Spleen (tissue), 11 donors: ENCODE measurements around the gene ADIPOR2. TPM values are rescaled to one million over a fixed set of nuclear protein-coding genes. Genes with fewer than 3 reads are reported as not detected.

Source experiments
- DNase-seq: peaks from one replicate; pipeline ENCODE4 v3.0.0-alpha.2; 2020
- H3K27ac ChIP-seq, 8 donors: fragments of 200-600 bp; sonication (generic) in 7 of 8; 1 replicate in 4 of 8; 2 replicates in 4 of 8; pipeline versions ENCODE4 v1.5.0 to v1.8.0; 2016 to 2021; ENCODE audit warnings: inconsistent platforms in 4 of 8, mild to moderate bottlenecking in 4 of 8, moderate library complexity in 1 of 8
- H3K27me3 ChIP-seq, 7 donors: fragments of 200-600 bp; sonication (generic) in 6 of 7; replicated peaks in 1 of 7; 1 replicate in 4 of 7; 2 replicates in 3 of 7; pipeline versions ENCODE4 v1.5.0 to v1.8.0; 2016 to 2021; ENCODE audit warnings: inconsistent platforms in 3 of 7, mild to moderate bottlenecking in 1 of 7
- H3K36me3 ChIP-seq, 6 donors: fragments of 200-600 bp; sonication (generic) in 5 of 6; 1 replicate in 4 of 6; 2 replicates in 2 of 6; pipeline versions ENCODE4 v1.5.0 to v1.8.0; 2016 to 2021; ENCODE audit warnings: inconsistent platforms in 2 of 6
- H3K4me1 ChIP-seq, 6 donors: fragments of 200-600 bp; sonication (generic) in 5 of 6; 1 replicate in 3 of 6; 2 replicates in 3 of 6; pipeline versions ENCODE4 v1.5.0 to v1.8.0; 2016 to 2021; ENCODE audit warnings: inconsistent platforms in 3 of 6
- H3K4me3 ChIP-seq, 8 donors: fragments of 200-600 bp; sonication (generic) in 7 of 8; 1 replicate in 4 of 8; 2 replicates in 4 of 8; pipeline versions ENCODE4 v1.5.0 to v1.8.0; 2016 to 2021; ENCODE audit warnings: inconsistent platforms in 4 of 8, mild to moderate bottlenecking in 4 of 8, moderate library complexity in 2 of 8
- H3K9me3 ChIP-seq, 8 donors: fragments of 200-600 bp; sonication (generic) in 7 of 8; 1 replicate in 4 of 8; 2 replicates in 4 of 8; pipeline versions ENCODE4 v1.5.0 to v1.8.0; 2016 to 2021; ENCODE audit warnings: inconsistent platforms in 4 of 8
- POLR2A ChIP-seq, 3 donors: fragments of 450-650 bp; IDR thresholded peaks; one replicate each; pipeline ENCODE4 v1.5.1; 2017; ENCODE audit warnings: antibody characterized with exemption in 3 of 3, mild to moderate bottlenecking in 1 of 3
- POLR2AphosphoS5 ChIP-seq, 3 donors: sonication (generic); formaldehyde crosslinking; IDR thresholded peaks; one replicate each; pipeline ENCODE4 v1.5.1; 2017; ENCODE audit warnings: antibody characterized with exemption in 3 of 3
- WGBS, 5 donors: extraction: QIAGEN DNeasy Blood & Tissue Kit in 3 of 5; methylation state at CpG; one replicate each; pipeline versions ENCODE4 v1.1.5 to v1.1.7; 2013 to 2018; 5-methylcytosine and 5-hydroxymethylcytosine counted together
- intact Hi-C: fragments of 100-400 bp; cut with DNase I; formaldehyde crosslinking; loops from one replicate; pipeline ENCODE4 v1.15.0; 2023; ENCODE audit warnings: low total_unique reads
- polyA plus RNA-seq, 3 donors: library from polyadenylated mRNA; stranded (reverse); fragments of 200-250 nt; gene quantifications; one replicate each; pipeline ENCODE4 v1.2.1, GENCODE V29; 2013
- total RNA-seq, 7 donors: library from RNA; depleted of rRNA in 3 of 7; stranded (reverse); fragments of >200 nt in 3 of 7; fragmentation: NEBNext Ultra II Directional in 4 of 7; extraction: Animal tissue kit (Norgen Biotek cat#: 25700) in 4 of 7; gene quantifications; one replicate each; pipeline versions ENCODE4 v1.1.0 to v1.2.1, GENCODE V29; 2016 to 2021
- TF ChIP-seq, protein P1 (sequence below), 11 experiments: fragments of 200-600 bp in 7 of 11; fragments of 450-650 bp in 4 of 11; sonication (generic) in 4 of 11; IDR thresholded peaks in 8 of 11; conservative IDR thresholded peaks in 3 of 11; 1 replicate in 7 of 11; 2 replicates in 4 of 11; pipeline versions ENCODE4 v1.4.0 to v1.8.0; 2016 to 2021; ENCODE audit warnings: antibody characterized with exemption in 11 of 11, inconsistent platforms in 4 of 11, mild to moderate bottlenecking in 1 of 11
- donor health status: healthy with polysubstance abuse.
- donor health status: DM: no; HTN: no; CAD: no; lungs with moderate emphysema.
- donor health status: DM: no; HTN: no; CAD: no.
- donor health status: Bipolar disorder and iron deficiency.
- donor health status: healthy.
- donor health status: DM: no; HTN: no; CAD: no.
- donor health status: DM: yes; HTN: yes; CAD: no.

Gene ADIPOR2
- total and polyA plus RNA-seq, 10 donors: 12.9 to 43.7 (median 38.8) TPM

- no peak overlapping the region for H3K27ac ChIP-seq
- peaks cover 0 to 23% (median 4%) of the 10 kb centered on the region in 6 donors for H3K36me3 ChIP-seq
- no peak for DNase-seq
- H3K4me3 ChIP-seq: no peak overlapping the region
- H3K4me1 ChIP-seq: peaks cover 0 to 12% (median 0%) of the 10 kb centered on the region in 6 donors
- WGBS, 5 donors: 62 to 92% (median 75%) methylated on average over 2 of the region's 2 CpGs
- intact Hi-C loops: no loop called here
- no peaks in the 10 kb centered on the region for H3K9me3 ChIP-seq
- TF ChIP-seq, protein P1, sequence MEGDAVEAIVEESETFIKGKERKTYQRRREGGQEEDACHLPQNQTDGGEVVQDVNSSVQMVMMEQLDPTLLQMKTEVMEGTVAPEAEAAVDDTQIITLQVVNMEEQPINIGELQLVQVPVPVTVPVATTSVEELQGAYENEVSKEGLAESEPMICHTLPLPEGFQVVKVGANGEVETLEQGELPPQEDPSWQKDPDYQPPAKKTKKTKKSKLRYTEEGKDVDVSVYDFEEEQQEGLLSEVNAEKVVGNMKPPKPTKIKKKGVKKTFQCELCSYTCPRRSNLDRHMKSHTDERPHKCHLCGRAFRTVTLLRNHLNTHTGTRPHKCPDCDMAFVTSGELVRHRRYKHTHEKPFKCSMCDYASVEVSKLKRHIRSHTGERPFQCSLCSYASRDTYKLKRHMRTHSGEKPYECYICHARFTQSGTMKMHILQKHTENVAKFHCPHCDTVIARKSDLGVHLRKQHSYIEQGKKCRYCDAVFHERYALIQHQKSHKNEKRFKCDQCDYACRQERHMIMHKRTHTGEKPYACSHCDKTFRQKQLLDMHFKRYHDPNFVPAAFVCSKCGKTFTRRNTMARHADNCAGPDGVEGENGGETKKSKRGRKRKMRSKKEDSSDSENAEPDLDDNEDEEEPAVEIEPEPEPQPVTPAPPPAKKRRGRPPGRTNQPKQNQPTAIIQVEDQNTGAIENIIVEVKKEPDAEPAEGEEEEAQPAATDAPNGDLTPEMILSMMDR (IDR thresholded peaks at IDR 0.05 in 8 of 11, conservative IDR thresholded peaks at IDR 0.05 in 3 of 11): no peak
- TF ChIP-seq POLR2A (IDR thresholded peaks at IDR 0.05): no peak
- no peak for TF ChIP-seq POLR2AphosphoS5 (IDR thresholded peaks at IDR 0.05)
- no peaks in the 10 kb centered on the region for H3K27me3 ChIP-seq
Measured at GRCh38 chr12:1763153-1763552, 72.3 kb downstream of the ADIPOR2 start.

- Histone ChIP-seq H3K4me1 (peaks cover 0 to 12% (median 0%) of the 10 kb centered on the region in 6 donors), H3K36me3 (peaks cover 0 to 25% (median 3%) of the 10 kb centered on the region in 6 donors), H3K4me3 (no peak overlapping the region), H3K27ac (no peak overlapping the region), H3K27me3 (no peaks in the 10 kb centered on the region), H3K9me3 (no peaks in the 10 kb centered on the region)
- no peak for TF ChIP-seq POLR2A (IDR thresholded peaks at IDR 0.05)
- TF ChIP-seq, protein P1 (IDR thresholded peaks at IDR 0.05 in 8 of 11, conservative IDR thresholded peaks at IDR 0.05 in 3 of 11): no peak
- no peak for TF ChIP-seq POLR2AphosphoS5 (IDR thresholded peaks at IDR 0.05)
- DNase-seq: no peak
- 88 to 98% (median 96%) methylated on average over 1 of the region's 1 CpG for WGBS, 5 donors
- intact Hi-C loops: no loop called here
Measured at GRCh38 chr12:1766110-1766509, 75.2 kb downstream of the ADIPOR2 start.

- no peak overlapping the region for H3K27ac ChIP-seq
- 93 to 100% (median 95%) methylated on average over 1 of the region's 1 CpG for WGBS, 5 donors
- no peaks in the 10 kb centered on the region for H3K27me3 ChIP-seq
- intact Hi-C loops: no loop called here
- H3K9me3 ChIP-seq: no peaks in the 10 kb centered on the region
- DNase-seq: no peak
- H3K4me1 ChIP-seq: peaks cover 0 to 12% (median 0%) of the 10 kb centered on the region in 6 donors
- H3K36me3 ChIP-seq: peaks cover 0 to 27% (median 3%) of the 10 kb centered on the region in 6 donors
- no peak overlapping the region for H3K4me3 ChIP-seq
- TF ChIP-seq, protein P1 (IDR thresholded peaks at IDR 0.05 in 8 of 11, conservative IDR thresholded peaks at IDR 0.05 in 3 of 11): no peak
- TF ChIP-seq POLR2A (IDR thresholded peaks at IDR 0.05): no peak
- no peak for TF ChIP-seq POLR2AphosphoS5 (IDR thresholded peaks at IDR 0.05)
Measured at GRCh38 chr12:1767407-1768090, 76.7 kb downstream of the ADIPOR2 start.

DNA sequence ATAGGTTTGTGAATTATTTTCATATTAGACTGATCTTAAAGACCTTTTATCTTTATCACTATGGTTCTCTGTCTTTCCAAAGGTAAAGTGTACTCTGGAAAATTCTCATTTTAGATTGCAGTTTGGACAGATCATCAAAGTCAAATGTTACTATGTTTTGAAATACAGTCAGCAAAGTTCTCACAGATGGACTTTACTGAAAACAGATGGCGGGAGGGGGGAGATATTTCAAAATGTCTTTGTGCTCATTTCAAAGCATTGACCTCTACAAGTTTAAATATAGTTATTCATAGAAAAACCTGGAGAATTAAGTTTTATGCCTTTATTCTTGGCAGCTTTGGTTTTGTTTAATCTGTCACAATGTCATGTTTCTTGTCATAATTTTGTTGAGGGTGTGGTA is 77.7 kb downstream of the ADIPOR2 start:
- Histone ChIP-seq H3K27ac (no peak overlapping the region), H3K27me3 (no peaks in the 10 kb centered on the region), H3K4me3 (no peak overlapping the region), H3K4me1 (peaks cover 0 to 4% (median 0%) of the 10 kb centered on the region in 6 donors), H3K36me3 (peaks cover 0 to 33% (median 8%) of the 10 kb centered on the region in 6 donors), H3K9me3 (no peaks in the 10 kb centered on the region)
- 91 to 97% (median 93%) methylated on average over 1 of the region's 1 CpG for WGBS, 5 donors
- DNase-seq: no peak
- intact Hi-C loops: no loop called here
- TF ChIP-seq POLR2A (IDR thresholded peaks at IDR 0.05) (no peak), POLR2AphosphoS5 (IDR thresholded peaks at IDR 0.05) (no peak)
- TF ChIP-seq, protein P1 (IDR thresholded peaks at IDR 0.05 in 8 of 11, conservative IDR thresholded peaks at IDR 0.05 in 3 of 11): no peak
